ENCODE measurements around the gene ASCC3. TPM values are rescaled to one million over a fixed set of nuclear protein-coding genes. Genes with fewer than 3 reads are reported as not detected.

Gene ASCC3
- total RNA-seq, 1 experiment from 2014 or later = 32.2 TPM

DNA sequence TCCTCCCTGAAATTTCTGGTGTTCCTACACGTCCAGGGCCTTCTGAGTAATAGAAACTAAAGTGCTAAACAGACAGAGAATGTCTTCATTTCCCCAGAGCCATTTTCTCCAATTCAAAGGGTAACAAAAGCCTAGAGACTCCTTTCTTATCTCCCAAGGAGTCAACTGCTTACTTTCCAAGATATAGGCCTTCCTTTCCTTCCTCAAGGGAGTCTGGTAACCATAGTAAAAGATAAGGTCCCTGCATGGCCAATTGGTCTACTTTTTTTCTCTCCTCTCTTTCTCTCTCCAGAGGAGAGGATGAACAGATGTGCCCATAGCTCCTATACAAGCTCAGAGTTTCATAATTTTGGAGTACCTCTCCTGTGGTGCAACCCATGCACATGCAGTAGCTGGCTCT lies 185.7 kb downstream of the ASCC3 start:
- no peak for DNase-seq (ENCODE audit: low spot score)
- no TSS peak for BruUV-seq (replicated peaks)
- no peaks in the 10 kb centered on the region for H3K4me1 ChIP-seq (ENCODE audit: insufficient read depth, low read length, poor library complexity, severe bottlenecking)
- no peaks in the 10 kb centered on the region for H3K36me3 ChIP-seq (ENCODE audit: insufficient read depth, low read length, poor library complexity, severe bottlenecking)
- peaks cover 2% of the 10 kb centered on the region for H3K9me3 ChIP-seq (ENCODE audit: low read depth, low read length, poor library complexity, severe bottlenecking)
- ChIA-PET CTCF (interaction anchor here (0.5 kb wide), 1 partner anchor 726 kb away, joined by 7 read pairs; no protein-coding TSS in a partner anchor), POLR2A (ENCODE audit: low non-redundant PET) (no interaction called here)
- no peak overlapping the region for H3K27ac ChIP-seq (ENCODE audit: low read depth, low read length, poor library complexity, severe bottlenecking)
- intact Hi-C loops (cut with micrococcal nuclease; ENCODE audit: unreplicated experiment) = no loop called here
- H3K4me3 ChIP-seq (ENCODE audit: low read depth, low read length, poor library complexity, severe bottlenecking) = no peak overlapping the region
- TF ChIP-seq, protein P1, sequence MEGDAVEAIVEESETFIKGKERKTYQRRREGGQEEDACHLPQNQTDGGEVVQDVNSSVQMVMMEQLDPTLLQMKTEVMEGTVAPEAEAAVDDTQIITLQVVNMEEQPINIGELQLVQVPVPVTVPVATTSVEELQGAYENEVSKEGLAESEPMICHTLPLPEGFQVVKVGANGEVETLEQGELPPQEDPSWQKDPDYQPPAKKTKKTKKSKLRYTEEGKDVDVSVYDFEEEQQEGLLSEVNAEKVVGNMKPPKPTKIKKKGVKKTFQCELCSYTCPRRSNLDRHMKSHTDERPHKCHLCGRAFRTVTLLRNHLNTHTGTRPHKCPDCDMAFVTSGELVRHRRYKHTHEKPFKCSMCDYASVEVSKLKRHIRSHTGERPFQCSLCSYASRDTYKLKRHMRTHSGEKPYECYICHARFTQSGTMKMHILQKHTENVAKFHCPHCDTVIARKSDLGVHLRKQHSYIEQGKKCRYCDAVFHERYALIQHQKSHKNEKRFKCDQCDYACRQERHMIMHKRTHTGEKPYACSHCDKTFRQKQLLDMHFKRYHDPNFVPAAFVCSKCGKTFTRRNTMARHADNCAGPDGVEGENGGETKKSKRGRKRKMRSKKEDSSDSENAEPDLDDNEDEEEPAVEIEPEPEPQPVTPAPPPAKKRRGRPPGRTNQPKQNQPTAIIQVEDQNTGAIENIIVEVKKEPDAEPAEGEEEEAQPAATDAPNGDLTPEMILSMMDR (conservative IDR thresholded peaks at IDR 0.05; ENCODE audit: low read depth, low read length) = no peak
- no peak for TF ChIP-seq EZH2 (IDR thresholded peaks at IDR 0.05; ENCODE audit: borderline replicate concordance, low read depth, low read length, poor library complexity, severe bottlenecking)
- no peaks in the 10 kb centered on the region for H3K27me3 ChIP-seq (replicated peaks; ENCODE audit: insufficient read depth, low read depth, low read length, poor library complexity)

DNA sequence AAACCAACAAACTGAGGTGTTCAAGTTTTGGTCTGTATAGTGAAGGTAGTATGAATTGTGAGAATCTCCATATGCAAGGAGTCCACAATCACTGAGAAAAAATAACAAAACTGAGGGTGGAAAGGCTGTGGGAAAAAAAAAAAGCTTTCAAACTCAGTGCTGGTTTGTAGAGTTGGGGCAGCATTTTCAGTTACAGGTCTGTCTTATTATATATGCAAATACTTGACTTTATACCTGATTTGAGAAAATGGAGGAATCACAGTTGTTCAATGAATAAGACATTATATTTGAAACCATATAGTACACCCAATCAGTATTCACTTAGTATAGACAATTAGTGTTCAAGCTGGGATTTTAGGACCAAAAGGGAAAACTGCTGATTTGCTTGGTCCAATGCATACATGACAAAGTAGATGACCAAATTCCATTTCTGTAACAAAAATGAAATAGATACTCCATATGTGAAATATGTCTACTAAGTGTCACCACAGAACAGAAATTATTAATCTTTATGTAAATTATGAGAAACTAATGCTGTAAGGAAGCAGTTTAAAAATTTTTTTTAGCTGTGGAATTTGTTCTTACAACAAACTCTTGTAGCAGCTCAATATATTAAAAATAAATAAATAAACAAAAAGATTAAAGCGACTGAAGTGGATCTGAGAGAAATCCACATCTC lies 187.7 kb downstream of the ASCC3 start:
- no TSS peak for BruUV-seq (replicated peaks)
- H3K27me3 ChIP-seq (replicated peaks; ENCODE audit: insufficient read depth, low read depth, low read length, poor library complexity) = no peaks in the 10 kb centered on the region
- intact Hi-C loops (cut with micrococcal nuclease; ENCODE audit: unreplicated experiment) = no loop called here
- H3K4me3 ChIP-seq (ENCODE audit: low read depth, low read length, poor library complexity, severe bottlenecking) = no peak overlapping the region
- TF ChIP-seq EZH2 (IDR thresholded peaks at IDR 0.05; ENCODE audit: borderline replicate concordance, low read depth, low read length, poor library complexity, severe bottlenecking) = no peak
- TF ChIP-seq, protein P1 (conservative IDR thresholded peaks at IDR 0.05; ENCODE audit: low read depth, low read length) = no peak
- DNase-seq (ENCODE audit: low spot score) = no peak
- no peak overlapping the region for H3K27ac ChIP-seq (ENCODE audit: low read depth, low read length, poor library complexity, severe bottlenecking)
- H3K9me3 ChIP-seq (ENCODE audit: low read depth, low read length, poor library complexity, severe bottlenecking) = no peaks in the 10 kb centered on the region
- H3K4me1 ChIP-seq (ENCODE audit: insufficient read depth, low read length, poor library complexity, severe bottlenecking) = no peaks in the 10 kb centered on the region
- ChIA-PET POLR2A (ENCODE audit: low non-redundant PET) (no interaction called here), CTCF (no interaction called here)
- no peaks in the 10 kb centered on the region for H3K36me3 ChIP-seq (ENCODE audit: insufficient read depth, low read length, poor library complexity, severe bottlenecking)

DNA sequence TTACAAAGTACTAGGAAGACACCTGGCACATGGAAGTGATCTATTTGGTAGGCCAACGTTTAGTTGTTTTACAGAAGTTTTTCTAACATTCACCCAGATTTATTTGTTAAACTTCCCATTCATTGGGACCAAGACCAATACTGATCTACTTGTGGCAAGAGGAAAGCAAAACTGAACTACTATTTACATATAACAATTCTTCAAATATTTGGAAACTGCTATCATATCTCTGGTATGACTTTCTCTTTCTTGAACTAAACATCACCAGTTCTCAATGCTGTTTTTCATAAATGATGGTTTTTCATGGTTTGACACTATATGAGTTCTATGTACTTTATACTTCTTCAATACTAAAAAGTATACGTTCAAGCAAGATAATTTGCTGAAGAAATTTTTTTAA lies 189.2 kb downstream of the ASCC3 start:
- ChIA-PET POLR2A (ENCODE audit: low non-redundant PET) (no interaction called here), CTCF (interaction anchor here (0.6 kb wide), 1 partner anchor 344 kb away, joined by 3 read pairs; no protein-coding TSS in a partner anchor)
- Histone ChIP-seq H3K27me3 (replicated peaks; ENCODE audit: insufficient read depth, low read depth, low read length, poor library complexity) (no peaks in the 10 kb centered on the region), H3K4me1 (ENCODE audit: insufficient read depth, low read length, poor library complexity, severe bottlenecking) (no peaks in the 10 kb centered on the region), H3K27ac (ENCODE audit: low read depth, low read length, poor library complexity, severe bottlenecking) (no peak overlapping the region), H3K36me3 (ENCODE audit: insufficient read depth, low read length, poor library complexity, severe bottlenecking) (no peaks in the 10 kb centered on the region), H3K4me3 (ENCODE audit: low read depth, low read length, poor library complexity, severe bottlenecking) (no peak overlapping the region), H3K9me3 (ENCODE audit: low read depth, low read length, poor library complexity, severe bottlenecking) (no peaks in the 10 kb centered on the region)
- intact Hi-C loops (cut with micrococcal nuclease; ENCODE audit: unreplicated experiment) = no loop called here
- TF ChIP-seq, protein P1 (conservative IDR thresholded peaks at IDR 0.05; ENCODE audit: low read depth, low read length) = no peak
- no peak for TF ChIP-seq EZH2 (IDR thresholded peaks at IDR 0.05; ENCODE audit: borderline replicate concordance, low read depth, low read length, poor library complexity, severe bottlenecking)
- no peak for DNase-seq (ENCODE audit: low spot score)
- no TSS peak for BruUV-seq (replicated peaks)
